Measurements from ENCODE around the gene ASB13.
"Not testable (repeated sequence)": the region's sequence is repeated elsewhere in the genome, so short reads cannot be mapped to it uniquely, and the experiment has no call there.

Gene ASB13

DNA sequence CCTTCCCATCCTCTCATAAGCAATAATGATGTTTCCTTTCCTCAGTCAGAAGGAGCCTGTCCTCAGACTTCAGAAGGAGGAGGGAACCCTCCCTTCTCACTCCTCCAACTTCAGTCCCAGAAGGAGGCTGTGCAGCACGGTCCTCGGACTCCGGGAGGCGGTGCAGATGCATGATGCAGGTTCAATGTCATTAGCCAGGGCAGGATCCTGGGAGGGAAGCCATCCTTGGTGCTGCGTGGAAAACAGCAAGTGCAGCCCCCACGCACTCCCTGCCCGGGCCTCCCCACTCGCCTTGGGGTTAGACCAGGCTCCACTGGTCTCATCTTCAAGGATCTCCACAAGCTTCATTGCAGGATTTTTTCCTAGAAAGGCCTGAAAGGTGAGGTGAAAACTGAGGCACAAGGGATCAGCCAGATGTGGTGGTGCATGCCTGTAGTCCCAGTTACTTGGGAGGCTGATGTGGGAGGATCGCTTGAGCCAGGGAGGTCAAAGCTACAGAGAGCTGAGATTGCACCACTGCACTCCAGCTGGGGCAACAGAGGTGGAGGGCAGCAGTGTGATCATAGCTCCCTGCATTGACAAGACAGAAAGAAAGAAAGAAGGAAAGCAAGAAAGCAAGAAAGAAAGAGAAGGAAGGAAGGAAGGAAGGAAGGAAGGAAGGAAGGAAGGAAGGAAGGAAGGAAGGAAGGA, 62.0 kb downstream of the ASB13 start:
- no peak for DNase-seq

DNA sequence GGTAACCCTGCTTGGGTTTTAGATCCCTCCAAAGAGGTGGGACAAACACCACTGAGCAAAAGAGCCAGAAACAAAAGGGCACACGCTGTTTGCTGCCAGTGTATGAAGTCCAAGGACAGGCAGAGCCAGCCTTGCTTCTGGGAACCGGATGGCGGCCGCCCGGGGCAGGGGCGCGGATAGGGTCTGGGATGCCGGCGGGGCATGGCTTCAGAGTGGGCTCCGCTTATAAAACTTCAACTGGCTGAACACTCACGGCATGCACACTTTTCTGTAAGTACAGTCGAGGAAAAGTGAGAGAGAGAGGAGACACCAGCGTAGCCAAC, 62.6 kb downstream of the ASB13 start:
- DNase-seq: no peak

DNA sequence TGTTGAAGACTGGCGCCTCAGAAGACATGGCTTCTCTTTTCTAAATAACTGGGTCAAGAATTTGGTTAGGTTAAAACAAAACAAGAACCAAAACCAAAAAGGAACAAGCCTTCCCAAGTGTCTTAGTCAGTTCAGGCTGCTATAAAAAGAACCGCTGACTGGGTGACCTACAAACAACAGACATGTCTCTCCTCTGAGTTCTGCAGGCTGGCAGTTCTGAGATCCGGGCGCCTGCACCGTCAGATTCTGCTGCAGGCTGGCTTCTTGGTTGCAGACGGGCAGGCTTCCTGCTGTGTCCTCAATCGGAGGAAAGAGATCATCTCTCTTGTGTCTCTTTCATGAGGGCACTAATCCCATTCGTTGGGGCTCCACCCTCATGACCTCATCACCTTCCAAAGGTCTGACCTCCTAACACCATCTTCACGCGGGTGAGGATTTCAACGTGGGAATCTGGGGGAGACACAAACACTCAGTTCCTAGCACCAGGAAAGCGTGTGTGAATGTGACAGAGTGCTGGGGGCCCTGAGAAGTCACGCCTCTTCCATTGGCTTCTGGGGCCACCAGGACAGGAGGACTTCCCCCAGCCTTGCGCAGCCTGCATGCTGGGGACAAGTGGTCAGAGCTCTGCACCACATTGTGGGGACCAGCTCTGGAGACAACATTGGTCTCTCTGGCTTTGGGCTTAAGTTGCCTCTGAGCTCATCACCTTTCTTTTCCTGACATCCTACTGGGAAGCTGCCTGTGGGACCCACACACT, 63.1 kb downstream of the ASB13 start:
- DNase-seq: no peak

DNA sequence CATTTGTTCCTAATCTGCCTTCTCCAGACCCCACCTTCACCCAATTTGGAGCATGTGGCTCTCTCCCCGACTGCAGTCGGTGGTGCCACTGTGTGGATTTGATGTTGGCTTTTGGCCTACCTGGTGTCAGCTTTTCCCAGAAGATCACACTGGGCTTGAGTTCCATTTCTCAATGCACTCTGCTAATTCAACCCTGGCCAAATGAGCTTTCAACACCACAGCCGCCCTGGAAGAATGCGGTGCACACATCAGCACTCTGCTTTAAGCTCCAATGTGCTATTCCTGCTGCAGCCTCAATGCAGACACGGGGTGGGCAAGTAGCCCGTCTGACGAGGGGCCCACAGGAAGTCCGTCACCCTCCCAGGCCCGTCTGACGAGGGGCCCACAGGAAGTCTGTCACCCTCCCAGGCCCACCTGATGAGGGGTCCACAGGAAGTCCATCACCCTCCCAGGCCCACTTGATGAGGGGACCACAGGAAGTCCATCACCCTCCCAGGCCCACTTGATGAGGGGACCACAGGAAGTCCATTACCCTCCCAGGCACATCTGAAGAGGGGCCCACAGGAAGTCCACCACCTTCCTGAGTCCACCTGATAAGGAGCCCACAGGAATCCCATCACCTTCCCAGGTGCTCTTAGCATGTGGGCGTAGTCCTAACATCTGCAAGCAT, 64.4 kb downstream of the ASB13 start:
- no peak for DNase-seq

DNA sequence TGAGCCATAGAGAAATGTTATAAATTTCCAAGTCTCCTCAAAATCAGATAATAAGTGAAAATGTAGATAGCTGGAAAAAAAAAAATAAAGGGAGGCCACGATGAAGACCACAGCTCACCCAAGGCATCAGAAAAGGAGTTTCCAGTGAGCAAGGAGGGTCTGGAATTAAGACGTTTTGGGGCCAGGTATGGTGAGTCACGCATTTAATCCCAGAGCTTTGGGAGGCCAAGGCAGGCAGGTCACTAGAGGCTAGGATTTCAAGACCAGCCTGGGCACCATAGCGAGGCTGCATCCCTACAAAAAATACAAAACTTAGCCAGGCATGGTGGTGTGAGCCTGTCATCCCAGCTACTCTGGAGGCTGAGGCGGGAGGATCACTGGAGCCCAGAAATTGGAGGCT, 65.5 kb downstream of the ASB13 start:
- DNase-seq: no peak

DNA sequence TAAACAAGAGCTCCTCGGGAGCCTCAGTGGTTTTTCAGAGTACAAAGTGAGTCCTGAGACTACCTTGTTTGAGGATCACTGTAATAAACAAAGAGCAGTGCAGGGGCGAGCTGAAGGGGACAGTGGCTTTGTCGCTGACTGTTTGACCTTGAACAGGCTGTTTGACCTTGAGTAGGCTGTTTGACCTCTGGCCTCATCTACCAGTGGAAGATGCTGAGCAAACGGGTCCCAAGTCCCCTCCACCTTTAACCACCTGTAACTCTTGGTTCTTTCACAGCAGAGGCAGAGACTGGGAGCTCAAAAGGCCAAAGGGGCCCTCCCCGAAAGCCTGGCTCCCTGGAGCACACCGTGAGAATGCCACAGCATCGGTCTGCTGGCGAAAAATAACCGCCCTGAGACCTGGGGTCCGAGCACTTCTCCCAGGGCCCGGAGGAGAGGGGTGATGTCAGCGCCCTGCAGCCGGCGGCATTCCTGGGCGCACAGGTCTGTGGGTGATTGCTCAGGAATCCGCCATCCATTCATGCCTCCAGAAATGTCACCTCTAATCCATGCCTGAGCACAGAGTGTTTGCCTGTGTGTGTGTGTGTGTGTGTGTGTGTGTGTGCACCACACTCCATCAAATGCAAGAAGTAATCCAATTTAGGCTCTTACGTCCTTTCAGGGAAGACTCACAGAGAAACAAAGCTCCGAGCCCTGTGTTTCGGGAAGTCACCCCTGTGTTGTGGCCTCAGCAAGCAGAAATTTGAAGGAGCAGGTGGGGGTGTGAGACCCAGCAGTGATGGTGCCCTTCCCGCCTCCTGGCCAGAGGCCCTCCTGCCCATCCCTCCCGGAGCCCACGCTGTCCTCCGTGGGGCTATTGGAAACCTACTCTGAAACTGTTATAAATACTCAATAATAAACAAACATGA, 66.5 kb downstream of the ASB13 start:
- no peak for DNase-seq

DNA sequence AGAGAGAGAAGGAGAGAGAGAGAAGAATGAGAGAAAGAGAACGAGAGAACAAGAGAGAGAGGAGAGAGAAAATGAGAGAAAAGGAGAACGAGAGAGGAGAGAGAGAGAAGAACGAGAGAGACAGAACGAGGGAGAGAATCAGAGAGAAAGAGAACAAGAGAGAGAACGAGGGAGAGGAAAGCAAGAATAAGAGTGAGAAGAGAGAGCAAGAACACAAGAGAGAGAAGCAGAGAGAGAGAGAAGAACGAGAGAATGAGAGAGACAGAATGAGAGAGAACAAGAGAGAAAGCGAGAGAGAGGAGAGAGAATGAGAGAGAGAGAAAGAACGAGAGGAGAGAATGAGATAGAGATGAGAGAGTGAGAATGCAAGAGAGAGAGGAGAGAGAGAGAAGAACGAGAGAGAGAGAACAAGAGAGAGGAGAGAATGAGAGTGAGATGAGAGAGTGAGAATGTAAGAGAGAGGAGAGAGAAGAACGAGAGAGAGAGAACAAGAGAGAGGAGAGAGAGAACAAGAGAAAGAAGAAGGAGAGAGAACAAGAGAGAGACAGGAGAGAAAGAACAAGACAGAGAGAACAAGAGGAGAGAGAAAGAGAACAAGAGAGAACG, 68.2 kb downstream of the ASB13 start:
- no peak for DNase-seq

DNA sequence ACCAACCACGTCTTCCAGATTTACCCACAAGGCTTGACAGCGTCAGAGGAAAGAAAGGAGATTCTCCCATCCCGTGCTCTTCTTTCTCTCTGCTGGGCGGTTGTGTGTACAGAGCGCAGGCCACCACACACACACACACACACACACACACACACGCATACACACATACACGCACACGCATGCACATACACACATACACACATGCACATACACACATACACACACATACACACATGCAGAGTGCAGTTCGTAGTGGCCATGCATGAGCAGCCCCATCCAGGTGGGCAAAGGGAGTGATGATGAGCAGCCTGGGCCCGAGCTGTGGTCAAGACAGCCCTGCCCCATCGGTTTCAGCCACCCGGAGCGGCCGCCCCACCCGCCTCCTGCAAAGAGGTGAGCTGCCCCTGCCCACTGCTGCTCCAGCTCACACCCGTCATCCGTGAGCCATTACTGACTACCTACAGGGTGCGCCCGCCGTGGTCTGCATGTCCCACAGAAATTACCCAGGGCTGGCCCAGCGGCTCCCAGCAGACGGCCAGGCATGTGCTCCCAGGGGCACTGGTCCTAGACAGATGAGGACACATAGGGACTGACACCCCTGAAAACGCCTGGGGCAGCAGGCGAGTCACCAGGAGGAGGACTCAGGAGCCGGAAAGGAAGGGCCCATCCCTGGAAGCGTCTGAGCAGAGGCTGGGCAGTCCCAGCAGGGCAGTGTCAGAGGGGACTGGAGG, 69.6 kb downstream of the ASB13 start:
- DNase-seq: no peak

DNA sequence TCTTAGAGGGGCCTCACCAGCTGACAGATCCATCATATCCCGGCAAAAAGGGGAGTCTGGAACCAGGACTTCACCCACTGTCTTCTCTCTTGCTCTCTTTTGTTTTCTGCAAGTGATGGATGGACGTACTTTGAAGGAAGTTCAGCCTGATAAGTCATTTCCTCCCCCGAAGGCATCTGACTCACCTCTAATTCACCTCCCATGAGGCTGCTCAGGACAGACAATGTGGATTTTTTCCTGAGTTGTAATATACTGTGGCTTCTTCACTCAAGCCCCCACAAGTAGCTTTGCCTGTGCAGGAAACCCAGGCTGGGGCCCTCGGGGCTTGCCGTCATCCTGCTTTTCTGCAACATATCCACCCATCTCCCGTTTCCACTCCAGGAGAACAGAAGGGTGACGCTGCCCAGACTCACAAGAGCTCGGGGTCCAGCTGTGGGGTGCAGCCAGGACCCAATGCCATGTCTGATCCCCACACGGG, 70.4 kb downstream of the ASB13 start:
- no peak for DNase-seq

DNA sequence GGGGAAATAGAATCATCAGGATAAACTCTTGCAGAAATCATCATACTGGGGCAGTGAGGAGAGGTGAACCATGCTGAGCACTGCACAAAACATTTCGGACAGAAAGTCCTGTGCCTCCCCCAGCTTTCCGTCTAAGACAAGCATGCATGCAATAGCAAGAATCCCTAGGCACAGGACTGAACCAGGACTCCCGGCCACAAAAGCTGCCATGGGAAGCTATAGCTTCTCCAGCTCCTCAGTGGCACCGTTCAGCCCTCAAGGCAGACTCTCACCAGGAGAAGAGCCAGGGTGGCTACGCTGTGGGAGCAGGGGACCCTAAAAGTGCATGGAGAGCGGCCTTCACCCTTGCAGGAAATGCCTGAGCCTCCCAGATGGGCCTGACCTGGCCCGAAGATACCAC, 70.8 kb downstream of the ASB13 start:
- DNase-seq: no peak

DNA sequence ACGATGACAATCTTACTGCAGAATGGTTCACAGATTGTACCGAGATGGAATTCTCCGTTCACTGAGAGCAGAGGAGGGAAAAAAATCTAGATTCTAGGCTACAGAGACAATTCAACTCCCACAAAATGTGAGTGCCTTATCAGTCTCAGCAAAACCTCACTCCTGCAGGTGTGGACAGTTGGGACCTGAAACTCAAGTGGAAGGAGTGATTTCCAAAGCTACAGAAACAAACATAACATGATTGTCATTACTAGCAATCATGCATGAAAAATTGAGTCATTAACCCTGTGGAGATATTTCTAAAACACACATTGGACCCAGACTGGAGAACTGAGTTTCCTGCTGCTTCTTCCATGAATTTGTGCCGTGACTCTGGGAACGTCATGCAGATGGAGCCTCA, 71.3 kb downstream of the ASB13 start:
- no peak for DNase-seq

DNA sequence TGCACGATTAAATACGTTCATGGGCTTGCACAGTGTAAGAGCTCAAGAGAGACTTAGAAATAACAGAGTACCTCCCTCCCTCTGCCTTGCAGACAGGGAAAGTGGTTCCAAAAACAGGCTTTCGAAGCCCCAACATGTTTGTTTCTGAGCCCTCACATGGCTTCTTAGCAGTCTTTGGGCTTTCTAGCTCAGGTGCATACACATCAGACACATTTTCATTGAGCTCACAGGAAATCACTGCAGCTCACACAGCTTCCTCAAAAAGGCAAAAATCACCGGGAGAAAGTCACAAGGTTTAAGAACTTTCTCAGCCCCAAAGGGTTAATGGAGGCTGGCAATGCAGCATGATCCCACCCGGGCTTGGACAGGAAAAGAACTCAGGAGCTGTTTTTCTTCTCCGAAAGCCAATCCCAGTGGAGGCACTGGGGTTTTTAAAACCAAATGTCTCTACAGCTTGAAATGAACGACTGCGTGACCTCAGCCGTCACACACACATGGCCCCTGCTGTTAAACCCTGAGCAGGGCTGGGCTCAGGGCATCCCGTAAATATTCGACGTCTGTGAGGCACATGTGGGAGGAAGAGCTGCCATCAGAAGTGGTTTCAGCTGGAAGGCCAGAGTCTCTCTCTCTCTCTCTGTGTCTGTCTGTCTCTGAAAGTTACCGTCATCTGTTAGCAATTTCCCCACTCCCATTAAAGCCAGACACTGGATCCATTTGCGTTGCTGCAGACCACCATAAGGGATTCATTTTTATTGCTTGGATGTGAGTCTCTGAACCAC, 71.9 kb downstream of the ASB13 start:
- no peak for DNase-seq

DNA sequence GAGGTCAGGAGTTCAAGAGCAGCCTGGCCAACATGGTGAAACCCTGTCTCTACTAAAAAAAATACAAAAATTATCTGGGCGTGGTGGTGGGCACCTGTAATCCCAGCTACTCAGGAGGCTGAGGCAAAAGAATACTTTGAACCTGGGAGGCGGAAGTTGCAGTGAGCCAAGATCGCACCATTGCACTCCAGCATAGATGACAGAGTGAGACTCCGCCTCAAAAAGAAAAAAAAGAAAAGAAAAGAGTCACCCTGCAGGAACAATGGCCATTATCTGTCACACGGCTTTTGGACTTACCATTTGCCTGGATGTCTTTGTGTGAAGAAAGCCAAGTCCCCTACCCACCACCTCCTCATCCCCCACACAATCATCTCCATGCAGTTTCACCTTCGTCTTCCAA, 73.0 kb downstream of the ASB13 start:
- not testable (repeated sequence) for DNase-seq

DNA sequence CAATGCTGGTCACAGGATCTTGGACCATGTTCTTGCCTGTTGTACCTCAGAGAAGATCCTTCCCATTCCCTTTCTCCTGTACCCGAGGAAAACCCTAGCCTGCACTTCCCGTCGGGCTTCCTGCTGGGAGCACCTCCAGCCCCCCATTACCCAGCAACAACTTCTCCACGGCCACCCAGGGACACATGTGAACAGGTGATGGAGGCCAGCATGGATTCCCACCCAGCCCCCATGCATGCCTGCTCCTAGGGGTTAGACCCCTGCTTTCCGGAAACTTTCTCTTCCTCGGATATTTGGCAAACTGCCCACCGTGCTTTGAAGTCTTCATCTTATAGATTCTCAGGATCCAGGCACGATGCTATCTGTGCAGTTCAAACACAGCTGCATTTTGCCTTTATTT, 74.3 kb downstream of the ASB13 start:
- no peak for DNase-seq

DNA sequence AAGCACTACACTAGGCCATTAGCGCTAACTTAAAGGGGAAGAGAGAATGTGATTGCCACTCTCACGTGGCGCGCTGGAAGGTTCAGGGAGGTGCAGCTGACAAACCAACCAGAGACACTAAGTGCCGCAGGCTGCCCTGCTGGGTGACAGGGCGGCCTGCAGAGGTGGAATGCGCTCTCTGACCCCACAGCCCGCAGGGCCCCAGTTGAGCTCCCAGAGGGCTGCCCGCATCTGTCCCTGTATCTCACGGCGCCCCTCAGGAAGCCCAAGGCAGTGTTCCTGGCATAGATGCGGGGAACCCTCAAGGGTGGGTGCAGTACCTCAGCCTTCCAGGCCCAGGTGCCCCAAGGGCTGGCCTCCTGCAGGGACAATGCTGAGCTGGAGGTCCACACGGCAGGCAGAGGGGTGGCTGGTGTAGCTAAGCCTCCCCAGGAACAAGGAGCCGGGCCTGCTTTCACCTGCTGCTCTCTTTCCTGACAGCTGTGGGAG, 75.0 kb downstream of the ASB13 start:
- no peak for DNase-seq

DNA sequence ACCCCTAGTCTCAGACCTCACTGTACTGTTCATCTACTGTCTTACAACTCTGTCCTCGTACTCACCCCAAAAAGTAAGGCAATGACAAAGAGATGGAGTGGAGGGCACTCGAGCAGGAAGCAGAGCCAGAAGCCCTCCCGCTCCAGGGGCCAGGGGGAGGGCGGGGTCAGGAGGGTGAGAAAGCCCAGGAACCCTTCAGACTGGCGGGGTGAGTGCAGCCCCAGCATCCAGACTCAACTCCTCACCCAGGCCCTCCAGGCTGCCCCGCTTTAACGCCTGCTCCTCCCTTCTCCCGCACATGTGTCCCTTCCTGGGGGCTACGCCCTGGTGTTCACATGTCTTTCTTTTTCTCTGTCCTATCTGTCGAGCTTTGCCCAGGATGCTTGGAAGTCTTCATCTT, 75.6 kb downstream of the ASB13 start:
- no peak for DNase-seq

DNA sequence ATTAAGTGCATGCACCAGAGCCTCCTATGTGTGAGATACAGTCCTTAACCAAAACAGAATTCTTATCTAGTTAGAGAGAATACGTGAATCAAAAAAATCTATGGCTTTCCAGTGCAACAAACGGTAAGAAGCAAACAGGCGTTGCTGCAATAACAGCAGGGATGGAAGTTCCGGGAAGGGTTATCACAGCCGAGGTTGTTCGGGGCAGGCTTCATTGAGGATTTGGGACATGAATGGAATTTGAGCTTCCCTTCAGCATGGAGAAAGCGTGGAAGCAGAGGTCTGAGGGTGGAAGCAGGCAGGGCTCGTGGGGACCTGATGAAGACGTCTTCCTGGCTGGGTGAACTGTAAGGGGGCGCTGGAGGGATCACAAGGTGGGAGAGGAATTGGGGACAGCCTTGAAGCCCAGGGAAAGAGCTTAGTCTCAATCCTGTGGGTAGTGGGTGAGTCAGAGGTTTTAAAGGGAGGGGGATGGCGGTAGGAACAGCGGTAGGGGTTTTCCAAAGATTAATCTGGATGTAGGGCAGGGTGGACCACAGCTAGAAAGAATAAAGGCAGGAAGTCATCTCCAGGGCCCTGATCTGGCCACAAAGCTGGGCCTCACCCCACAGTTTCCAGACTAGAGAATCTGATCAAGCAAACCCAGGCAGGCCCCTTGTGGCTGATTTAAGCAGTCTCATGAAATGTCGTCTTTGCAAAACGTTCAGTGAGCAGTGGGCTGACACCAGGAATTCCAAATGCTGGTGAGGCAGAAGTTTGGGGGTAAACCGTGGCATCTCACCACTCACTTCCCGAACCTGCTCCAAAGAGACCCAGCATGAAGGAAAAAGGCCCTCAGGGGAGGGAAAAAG, 76.5 kb downstream of the ASB13 start:
- DNase-seq: no peak

DNA sequence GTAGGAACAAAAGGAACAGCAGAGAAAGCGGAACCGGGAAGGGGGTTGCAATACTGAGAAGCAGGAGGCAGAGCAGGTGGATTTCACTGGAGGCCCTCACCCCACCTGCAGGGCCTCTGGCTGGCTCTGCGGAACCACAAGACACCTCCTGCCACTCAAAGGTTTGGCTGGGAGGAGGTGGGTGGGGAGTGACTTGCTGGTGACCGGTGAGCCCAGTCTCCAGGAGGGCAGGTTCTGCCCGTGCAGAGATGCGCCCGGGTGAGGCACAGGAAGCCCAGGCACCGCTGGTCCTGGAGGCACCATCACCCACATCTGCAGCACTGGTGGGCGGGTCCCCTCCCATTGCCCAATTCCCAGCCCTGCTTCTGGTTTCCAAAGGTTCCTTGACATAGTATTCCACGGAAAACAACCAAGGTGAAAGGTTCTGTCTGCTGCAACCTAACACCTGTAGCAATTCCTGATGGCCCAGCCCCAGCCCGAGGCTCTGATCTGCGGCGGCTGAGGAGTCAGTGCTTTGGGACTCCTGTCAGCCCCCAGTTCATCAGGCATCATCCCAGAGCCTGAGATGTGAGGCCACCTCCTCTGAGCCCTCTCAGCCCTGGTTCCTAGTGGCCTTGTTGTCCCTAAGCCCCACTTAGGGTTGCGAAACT, 77.3 kb downstream of the ASB13 start:
- DNase-seq: no peak

All from NCI-H2227 treated with DMSO at 0.1 percent for 48 hours (cell line).